MM.1S (cell line): ENCODE results near the gene NDUFAF4.

Experiments
- CTCF ChIP-seq: fragments of 300-600 bp; sonication (generic); IDR thresholded peaks from 2 replicates; pipeline ENCODE4 v1.5.1; 2016; ENCODE audit warnings: antibody characterized with exemption, low read length, mixed read lengths
- EZH2 ChIP-seq: fragments of 300-600 bp; sonication (generic); optimal IDR thresholded peaks from 2 replicates; pipeline ENCODE3; 2017; ENCODE audit warnings: low read depth, mild to moderate bottlenecking, antibody characterized with exemption, low read length, mixed read lengths

- TF ChIP-seq EZH2 (no peak), CTCF (no peak)
These were observed 44.6 kb downstream of the NDUFAF4 start for GRCh38 chr6:96853083-96853482.
